Measurements from ENCODE around the gene CCR4.
"Not testable (repeated sequence)": the region's sequence is repeated elsewhere in the genome, so short reads cannot be mapped to it uniquely, and the experiment has no call there.

The CCR4 gene

DNA sequence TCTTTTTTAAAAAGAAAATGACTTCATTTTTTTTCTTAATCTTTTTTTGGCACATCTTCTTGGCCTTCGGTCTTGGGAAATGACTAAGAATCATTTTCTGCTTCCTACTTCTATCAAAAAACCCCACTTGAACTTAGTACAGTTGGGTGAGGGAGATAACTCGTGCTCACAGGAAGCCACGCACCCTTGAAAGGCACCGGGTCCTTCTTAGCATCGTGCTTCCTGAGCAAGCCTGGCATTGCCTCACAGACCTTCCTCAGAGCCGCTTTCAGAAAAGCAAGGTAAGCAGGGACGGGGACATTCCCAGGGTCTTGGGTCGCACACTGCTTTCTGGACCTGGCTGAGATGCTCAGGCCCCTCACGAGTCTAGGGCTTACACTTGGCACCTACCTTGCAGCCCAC lies at the start of gene CCR4:
Gene CCR4, plus strand, starts transcription at position 235 of the 402 bp plus-strand sequence. CDS start 1,779 bp downstream, outside the sequence.
- H3K9ac ChIP-seq (ENCODE audit: low read length), result no peak within 1 kb of the TSS
- H3K27me3 ChIP-seq (ENCODE audit: control insufficient read depth in 1 of 2, insufficient read depth in 2 of 2, low read length in 2 of 2), result no peaks in the 10 kb centered on the region
- no peaks in the 10 kb centered on the region for H3K4me1 ChIP-seq (ENCODE audit: insufficient read depth, low read length)
- no peak within 1 kb of the TSS for H3K4me3 ChIP-seq (ENCODE audit: low read depth in 1 of 2, low read length in 2 of 2)
- no peaks in the 10 kb centered on the region for H3K36me3 ChIP-seq (ENCODE audit: insufficient read depth, low read length)
- H3K27ac ChIP-seq (ENCODE audit: low read depth, low read length), result no peak within 1 kb of the TSS
- H3K9me3 ChIP-seq (ENCODE audit: low read length), result no peaks in the 10 kb centered on the region

DNA sequence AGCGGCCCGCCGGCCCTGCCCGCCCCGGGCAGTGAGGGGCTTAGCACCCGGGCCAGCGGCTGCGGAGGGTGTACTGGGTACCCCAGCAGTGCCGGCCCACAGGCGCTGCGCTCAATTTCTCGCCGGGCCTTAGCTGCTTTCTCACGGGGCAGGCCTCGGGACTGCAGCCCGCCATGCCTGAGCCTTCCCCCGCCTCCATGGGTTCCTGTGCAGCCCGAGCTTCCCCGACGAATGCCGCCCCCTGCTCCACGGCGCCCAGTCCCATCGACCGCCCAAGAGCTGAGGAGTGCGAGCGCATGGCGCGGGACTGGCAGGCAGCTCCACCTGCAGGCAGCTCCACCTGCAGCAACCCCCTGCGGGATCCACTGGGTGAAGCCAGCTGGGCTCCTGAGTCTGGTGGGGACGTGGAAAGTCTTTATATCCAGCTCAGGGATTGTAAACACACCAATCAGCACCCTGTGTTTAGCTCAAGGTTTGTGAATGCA lies 48.5 kb upstream of the CCR4 start:
- H3K4me3 ChIP-seq (ENCODE audit: low read depth in 1 of 2, low read length in 2 of 2); H3K36me3 ChIP-seq (ENCODE audit: insufficient read depth, low read length); H3K4me1 ChIP-seq (ENCODE audit: insufficient read depth, low read length): not testable (repeated sequence)

DNA sequence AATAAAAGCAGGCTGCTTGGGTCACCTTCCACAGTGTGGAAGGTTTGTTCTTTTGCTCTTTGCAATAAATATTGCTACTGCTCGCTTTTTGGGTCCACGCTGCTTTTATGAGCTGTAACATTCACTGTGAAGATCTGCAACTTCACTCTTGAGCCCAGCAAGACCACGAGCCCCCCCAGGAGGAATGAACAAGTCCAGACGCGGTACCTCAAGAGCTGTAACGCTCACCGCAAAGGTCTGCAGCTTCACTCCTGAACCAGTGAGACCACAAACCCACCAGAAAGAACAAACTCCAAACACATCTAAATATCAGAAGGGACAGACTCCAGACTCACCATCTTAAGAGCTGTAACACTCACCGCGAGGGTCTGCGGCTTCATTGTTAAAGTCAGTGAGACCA lies 47.5 kb upstream of the CCR4 start:
- no peak overlapping the region for H3K9ac ChIP-seq (ENCODE audit: low read length)
- H3K9me3 ChIP-seq (ENCODE audit: low read length), result no peaks in the 10 kb centered on the region
- no peak overlapping the region for H3K27ac ChIP-seq (ENCODE audit: low read depth, low read length)

More for the DNA sequence above, 48.5 kb upstream of the CCR4 start:
- H3K9ac ChIP-seq (ENCODE audit: low read length); H3K27ac ChIP-seq (ENCODE audit: low read depth, low read length); H3K27me3 ChIP-seq (ENCODE audit: control insufficient read depth in 1 of 2, insufficient read depth in 2 of 2, low read length in 2 of 2); H3K9me3 ChIP-seq (ENCODE audit: low read length): not testable (repeated sequence)

DNA sequence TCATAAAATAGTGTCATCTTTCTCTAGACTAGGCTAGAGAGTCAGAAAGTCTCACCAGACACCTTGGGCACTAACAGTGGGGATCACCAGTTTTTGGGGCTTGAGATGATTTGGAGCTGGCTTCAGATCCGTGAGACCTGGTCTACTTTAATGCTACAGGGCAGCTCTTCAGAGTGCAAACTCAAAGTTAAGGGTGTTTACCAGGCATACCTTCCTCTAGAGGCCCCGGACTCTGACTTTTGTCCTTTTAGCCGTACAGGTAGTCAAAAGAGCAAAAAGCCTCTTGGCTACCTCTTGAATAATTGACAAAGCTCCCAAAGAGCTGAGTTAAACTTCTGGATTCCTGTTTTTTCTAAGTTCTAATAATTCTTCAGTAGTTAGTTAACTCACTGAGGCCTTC lies 41.4 kb upstream of the CCR4 start:
- Histone ChIP-seq H3K27ac (ENCODE audit: low read depth, low read length) (no peak overlapping the region), H3K27me3 (ENCODE audit: control insufficient read depth in 1 of 2, insufficient read depth in 2 of 2, low read length in 2 of 2) (no peaks in the 10 kb centered on the region), H3K4me3 (ENCODE audit: low read depth in 1 of 2, low read length in 2 of 2) (no peak overlapping the region), H3K9me3 (ENCODE audit: low read length) (no peaks in the 10 kb centered on the region), H3K4me1 (ENCODE audit: insufficient read depth, low read length) (peaks cover 9% of the 10 kb centered on the region), H3K9ac (ENCODE audit: low read length) (no peak overlapping the region), H3K36me3 (ENCODE audit: insufficient read depth, low read length) (no peaks in the 10 kb centered on the region)

More for the DNA sequence above, 47.5 kb upstream of the CCR4 start:
- Histone ChIP-seq H3K4me3 (ENCODE audit: low read depth in 1 of 2, low read length in 2 of 2) (no peak overlapping the region), H3K36me3 (ENCODE audit: insufficient read depth, low read length) (no peaks in the 10 kb centered on the region), H3K27me3 (ENCODE audit: control insufficient read depth in 1 of 2, insufficient read depth in 2 of 2, low read length in 2 of 2) (no peaks in the 10 kb centered on the region), H3K4me1 (ENCODE audit: insufficient read depth, low read length) (no peaks in the 10 kb centered on the region)

DNA sequence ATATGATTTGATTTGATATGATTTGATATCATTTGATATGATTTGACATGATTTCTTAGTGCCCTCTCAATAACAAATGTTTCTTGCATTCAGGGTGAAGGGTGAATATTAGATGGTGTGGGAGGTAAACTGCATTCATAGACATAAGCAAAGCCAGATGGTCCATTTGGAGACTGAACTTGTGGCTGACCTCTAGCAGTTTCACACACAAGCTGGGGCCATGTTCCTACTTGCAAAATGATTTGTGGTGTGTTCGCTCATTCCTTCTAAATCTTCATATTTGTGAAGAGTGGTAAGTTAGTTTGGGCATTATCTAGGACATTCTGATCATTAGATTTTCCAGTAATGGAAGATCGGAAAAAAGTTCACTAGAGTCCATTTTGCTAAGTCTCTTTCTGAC lies 40.5 kb upstream of the CCR4 start:
- Histone ChIP-seq H3K4me3 (ENCODE audit: low read depth in 1 of 2, low read length in 2 of 2) (no peak overlapping the region), H3K9ac (ENCODE audit: low read length) (no peak overlapping the region), H3K4me1 (ENCODE audit: insufficient read depth, low read length) (peaks cover 9% of the 10 kb centered on the region), H3K27ac (ENCODE audit: low read depth, low read length) (no peak overlapping the region), H3K9me3 (ENCODE audit: low read length) (no peaks in the 10 kb centered on the region), H3K27me3 (ENCODE audit: control insufficient read depth in 1 of 2, insufficient read depth in 2 of 2, low read length in 2 of 2) (no peaks in the 10 kb centered on the region), H3K36me3 (ENCODE audit: insufficient read depth, low read length) (no peaks in the 10 kb centered on the region)

DNA sequence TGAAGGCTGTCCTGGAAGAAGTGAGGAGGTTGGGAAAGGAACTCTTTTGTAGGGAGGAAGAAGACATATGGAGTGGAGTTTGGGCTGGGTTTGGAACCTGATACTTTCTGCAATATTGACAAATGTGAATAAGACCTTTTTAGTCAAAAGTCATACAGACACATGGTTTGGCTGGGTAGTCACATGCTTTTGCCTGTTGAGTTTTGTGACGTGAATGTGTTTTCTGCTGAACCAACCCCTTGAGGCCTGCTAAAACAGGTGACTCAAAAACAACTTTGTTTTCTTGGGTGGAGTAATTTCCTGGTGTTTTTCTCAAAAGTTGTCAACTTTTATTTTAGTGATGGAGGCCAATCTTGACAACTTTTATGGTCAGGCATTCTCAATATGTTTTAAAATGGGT lies 39.4 kb upstream of the CCR4 start:
- H3K27ac ChIP-seq (ENCODE audit: low read depth, low read length), result no peak overlapping the region
- H3K36me3 ChIP-seq (ENCODE audit: insufficient read depth, low read length), result no peaks in the 10 kb centered on the region
- H3K9me3 ChIP-seq (ENCODE audit: low read length), result no peaks in the 10 kb centered on the region
- peaks cover 9% of the 10 kb centered on the region for H3K4me1 ChIP-seq (ENCODE audit: insufficient read depth, low read length)
- H3K27me3 ChIP-seq (ENCODE audit: control insufficient read depth in 1 of 2, insufficient read depth in 2 of 2, low read length in 2 of 2), result no peaks in the 10 kb centered on the region
- H3K4me3 ChIP-seq (ENCODE audit: low read depth in 1 of 2, low read length in 2 of 2), result no peak overlapping the region
- no peak overlapping the region for H3K9ac ChIP-seq (ENCODE audit: low read length)

DNA sequence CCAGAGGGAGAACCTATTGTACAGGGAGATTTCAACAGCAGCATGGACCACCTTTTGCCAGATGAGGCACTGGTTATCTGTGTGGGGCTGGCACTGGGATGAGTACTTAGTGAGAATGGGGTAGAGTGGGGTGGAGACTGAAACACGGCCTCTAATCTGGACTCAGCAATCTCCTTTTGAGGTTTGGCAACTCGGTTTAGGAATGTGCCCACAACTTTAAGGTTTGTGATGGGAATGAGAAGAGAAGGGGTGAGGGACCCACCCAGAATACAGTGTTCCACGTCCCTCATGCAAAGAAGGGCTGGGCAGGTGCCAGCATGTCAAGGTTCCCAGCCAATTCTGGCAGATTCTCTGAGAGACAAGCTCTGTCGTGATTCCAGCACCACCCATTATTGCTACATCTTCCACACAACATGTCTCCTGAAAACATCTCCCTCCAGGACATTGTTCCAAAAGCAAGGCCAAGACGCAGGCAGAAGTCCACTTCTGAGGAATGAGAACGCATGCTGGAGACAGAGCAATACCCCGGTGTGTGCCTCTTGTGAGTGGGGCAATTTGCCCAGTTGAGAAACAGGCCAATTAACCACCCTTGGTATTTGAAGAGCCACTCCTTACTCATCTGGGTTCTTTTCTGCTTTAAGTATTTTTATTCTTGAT lies 37.5 kb upstream of the CCR4 start:
- H3K27me3 ChIP-seq (ENCODE audit: control insufficient read depth in 1 of 2, insufficient read depth in 2 of 2, low read length in 2 of 2), result no peaks in the 10 kb centered on the region
- H3K4me1 ChIP-seq (ENCODE audit: insufficient read depth, low read length), result peaks cover 9% of the 10 kb centered on the region
- no peaks in the 10 kb centered on the region for H3K36me3 ChIP-seq (ENCODE audit: insufficient read depth, low read length)
- H3K9ac ChIP-seq (ENCODE audit: low read length), result no peak overlapping the region
- H3K4me3 ChIP-seq (ENCODE audit: low read depth in 1 of 2, low read length in 2 of 2), result no peak overlapping the region
- H3K27ac ChIP-seq (ENCODE audit: low read depth, low read length), result no peak overlapping the region
- no peaks in the 10 kb centered on the region for H3K9me3 ChIP-seq (ENCODE audit: low read length)

DNA sequence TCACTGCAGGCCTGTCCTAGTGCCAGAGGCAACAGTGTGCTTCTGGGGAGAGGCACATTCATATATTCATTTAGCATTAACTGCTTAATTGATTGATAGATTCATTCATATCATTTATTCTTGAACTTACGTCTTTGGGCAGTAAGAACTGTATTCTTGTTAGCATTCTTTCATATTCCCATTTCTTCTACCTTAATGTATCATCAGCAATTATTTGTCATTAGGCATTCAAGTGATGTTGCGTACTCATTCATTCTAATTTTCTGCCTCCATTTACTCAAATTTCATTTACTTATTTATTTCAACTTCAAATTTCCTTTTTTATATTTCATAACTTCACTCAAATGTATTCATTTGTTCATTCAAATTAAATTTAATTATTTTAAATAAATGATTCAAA lies 31.5 kb upstream of the CCR4 start:
- no peaks in the 10 kb centered on the region for H3K4me1 ChIP-seq (ENCODE audit: insufficient read depth, low read length)
- no peak overlapping the region for H3K4me3 ChIP-seq (ENCODE audit: low read depth in 1 of 2, low read length in 2 of 2)
- no peaks in the 10 kb centered on the region for H3K36me3 ChIP-seq (ENCODE audit: insufficient read depth, low read length)
- H3K9me3 ChIP-seq (ENCODE audit: low read length), result no peaks in the 10 kb centered on the region
- no peaks in the 10 kb centered on the region for H3K27me3 ChIP-seq (ENCODE audit: control insufficient read depth in 1 of 2, insufficient read depth in 2 of 2, low read length in 2 of 2)
- no peak overlapping the region for H3K9ac ChIP-seq (ENCODE audit: low read length)
- H3K27ac ChIP-seq (ENCODE audit: low read depth, low read length), result no peak overlapping the region

DNA sequence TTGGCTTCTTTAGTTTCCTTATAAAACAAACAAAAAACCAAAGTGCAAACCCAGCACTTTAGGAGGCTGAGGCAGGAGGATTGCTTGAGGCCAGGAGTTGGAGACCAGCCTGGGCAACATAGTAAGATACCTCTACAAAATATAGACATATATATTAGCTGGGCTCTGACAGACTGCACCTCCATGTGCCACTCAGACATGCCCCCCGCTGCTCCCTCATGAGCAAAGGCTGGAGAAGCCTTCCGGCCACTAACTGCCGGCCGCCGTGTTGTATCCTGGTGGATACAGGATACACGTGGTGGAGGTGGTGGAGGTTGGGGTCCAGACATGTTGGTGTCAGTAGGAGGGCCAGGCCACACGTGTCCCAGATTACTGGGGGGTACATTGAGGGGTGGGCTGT lies 29.4 kb upstream of the CCR4 start:
- no peak overlapping the region for H3K9ac ChIP-seq (ENCODE audit: low read length)
- H3K36me3 ChIP-seq (ENCODE audit: insufficient read depth, low read length), result no peaks in the 10 kb centered on the region
- no peaks in the 10 kb centered on the region for H3K27me3 ChIP-seq (ENCODE audit: control insufficient read depth in 1 of 2, insufficient read depth in 2 of 2, low read length in 2 of 2)
- no peak overlapping the region for H3K4me3 ChIP-seq (ENCODE audit: low read depth in 1 of 2, low read length in 2 of 2)
- H3K9me3 ChIP-seq (ENCODE audit: low read length), result no peaks in the 10 kb centered on the region
- H3K27ac ChIP-seq (ENCODE audit: low read depth, low read length), result no peak overlapping the region
- H3K4me1 ChIP-seq (ENCODE audit: insufficient read depth, low read length), result no peaks in the 10 kb centered on the region

DNA sequence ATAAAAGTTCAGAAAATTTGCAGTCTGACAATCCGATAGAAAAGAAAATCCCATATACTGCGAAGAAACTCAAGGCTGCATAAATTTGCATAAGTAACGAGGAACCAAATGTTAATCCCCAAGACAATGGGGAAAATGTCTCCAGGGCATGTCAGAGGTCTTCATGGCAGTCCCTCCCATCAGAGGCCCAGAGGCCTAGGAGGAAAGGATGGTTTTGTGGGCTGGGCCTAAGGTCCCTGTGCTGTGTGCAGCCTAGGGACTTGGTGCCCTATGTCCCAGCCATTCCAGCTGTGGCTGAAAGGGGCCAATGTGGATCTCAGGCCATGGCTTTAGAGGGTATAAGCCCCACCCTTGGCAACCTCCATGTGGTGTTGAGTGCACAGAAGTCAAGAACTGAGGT lies 21.3 kb upstream of the CCR4 start:
- no peak overlapping the region for H3K9ac ChIP-seq (ENCODE audit: low read length)
- no peak overlapping the region for H3K4me3 ChIP-seq (ENCODE audit: low read depth in 1 of 2, low read length in 2 of 2)
- H3K27ac ChIP-seq (ENCODE audit: low read depth, low read length), result no peak overlapping the region
- no peaks in the 10 kb centered on the region for H3K36me3 ChIP-seq (ENCODE audit: insufficient read depth, low read length)
- H3K9me3 ChIP-seq (ENCODE audit: low read length), result no peaks in the 10 kb centered on the region
- H3K4me1 ChIP-seq (ENCODE audit: insufficient read depth, low read length), result no peaks in the 10 kb centered on the region
- no peaks in the 10 kb centered on the region for H3K27me3 ChIP-seq (ENCODE audit: control insufficient read depth in 1 of 2, insufficient read depth in 2 of 2, low read length in 2 of 2)

DNA sequence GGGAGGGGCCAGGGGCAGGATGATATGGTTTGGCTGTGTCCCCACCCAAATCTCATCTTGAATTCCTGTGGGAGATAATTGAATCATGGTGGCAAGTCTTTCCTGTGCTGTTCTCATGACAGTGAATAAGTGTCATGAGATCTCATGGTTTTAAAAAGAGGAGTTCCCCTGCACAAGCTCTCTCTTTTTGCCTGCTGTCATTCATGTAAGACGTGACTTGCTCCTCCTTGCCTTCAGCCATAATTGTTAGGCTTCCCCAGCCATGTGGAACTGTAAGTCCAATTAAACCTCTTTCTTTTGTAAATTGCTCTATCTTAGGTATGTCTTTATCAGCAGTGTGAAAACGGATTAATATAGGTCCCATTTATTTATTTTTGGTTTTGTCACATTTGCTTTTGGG lies 20.2 kb upstream of the CCR4 start:
- H3K9ac ChIP-seq (ENCODE audit: low read length); H3K36me3 ChIP-seq (ENCODE audit: insufficient read depth, low read length); H3K27me3 ChIP-seq (ENCODE audit: control insufficient read depth in 1 of 2, insufficient read depth in 2 of 2, low read length in 2 of 2); H3K4me1 ChIP-seq (ENCODE audit: insufficient read depth, low read length); H3K4me3 ChIP-seq (ENCODE audit: low read depth in 1 of 2, low read length in 2 of 2); H3K27ac ChIP-seq (ENCODE audit: low read depth, low read length); H3K9me3 ChIP-seq (ENCODE audit: low read length): not testable (repeated sequence)

DNA sequence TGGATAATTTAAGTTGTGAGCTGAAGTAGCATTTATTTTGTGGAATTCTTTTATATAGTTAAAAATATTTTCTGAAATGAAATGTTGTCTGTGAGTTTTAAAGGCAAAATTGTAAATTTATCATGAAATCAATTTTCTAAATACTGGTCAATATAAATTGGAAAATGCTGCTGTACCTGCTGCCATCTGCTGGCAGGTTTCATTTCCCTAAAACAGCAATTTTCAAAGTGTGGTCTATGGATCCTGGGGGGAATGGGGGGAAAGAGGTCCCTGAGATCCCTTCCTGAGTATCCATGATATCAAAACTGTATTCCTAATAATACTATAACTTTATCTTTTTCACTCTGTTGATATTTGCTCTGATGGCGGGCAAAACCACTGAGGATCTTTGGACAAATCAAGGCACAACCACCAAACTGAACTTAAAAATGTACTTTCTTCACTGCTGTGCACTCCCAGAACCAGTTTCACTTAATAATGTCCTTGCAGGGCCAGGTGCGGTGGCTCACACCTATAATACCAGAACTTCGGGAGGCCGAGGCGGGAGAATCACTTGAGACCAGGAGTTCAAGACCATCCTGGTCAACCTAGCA lies 17.2 kb upstream of the CCR4 start:
- H3K27ac ChIP-seq (ENCODE audit: low read depth, low read length), result no peak overlapping the region
- H3K4me1 ChIP-seq (ENCODE audit: insufficient read depth, low read length), result no peaks in the 10 kb centered on the region
- no peaks in the 10 kb centered on the region for H3K27me3 ChIP-seq (ENCODE audit: control insufficient read depth in 1 of 2, insufficient read depth in 2 of 2, low read length in 2 of 2)
- no peaks in the 10 kb centered on the region for H3K9me3 ChIP-seq (ENCODE audit: low read length)
- H3K4me3 ChIP-seq (ENCODE audit: low read depth in 1 of 2, low read length in 2 of 2), result no peak overlapping the region
- no peak overlapping the region for H3K9ac ChIP-seq (ENCODE audit: low read length)
- H3K36me3 ChIP-seq (ENCODE audit: insufficient read depth, low read length), result no peaks in the 10 kb centered on the region

All from muscle layer of colon (tissue), 2 donors.